PC-3 (cell line): Measurements from ENCODE around the gene ZDHHC1.

ENCODE experiments used
- EZH2 ChIP-seq: fragments of 300-600 bp; sonication (generic); IDR thresholded peaks from one replicate; pipeline ENCODE4 v1.6.1; 2017; ENCODE audit warnings: antibody characterized with exemption, mild to moderate bottlenecking, low read length; ENCODE audit not compliant: unreplicated experiment
- TF ChIP-seq, protein P1 (sequence below): fragments of 300-600 bp; sonication (generic); conservative IDR thresholded peaks from 2 replicates; pipeline ENCODE4 v1.5.1; 2017; ENCODE audit warnings: antibody characterized with exemption, low read depth, mild to moderate bottlenecking, low read length

DNA sequence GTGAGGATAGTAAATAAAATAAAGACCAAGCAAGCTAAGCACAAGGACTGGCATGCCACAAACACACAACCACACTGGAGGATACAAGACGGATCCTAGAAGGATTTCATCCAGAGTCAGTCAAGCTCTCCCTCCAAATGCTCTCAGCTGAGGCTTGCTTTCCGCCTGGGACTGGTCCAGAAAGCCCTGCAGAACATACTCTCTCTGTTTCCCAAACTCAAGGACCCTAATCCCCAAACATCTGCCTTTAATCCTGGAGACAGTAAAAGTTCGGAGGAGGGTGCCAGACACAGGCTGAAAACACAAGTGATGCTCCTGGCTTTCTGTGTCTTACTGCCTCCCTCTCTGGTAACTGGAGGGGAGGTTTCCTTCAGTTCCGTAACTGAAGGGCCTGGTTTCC, 9.3 kb upstream of the ZDHHC1 start:
- TF ChIP-seq, protein P1, sequence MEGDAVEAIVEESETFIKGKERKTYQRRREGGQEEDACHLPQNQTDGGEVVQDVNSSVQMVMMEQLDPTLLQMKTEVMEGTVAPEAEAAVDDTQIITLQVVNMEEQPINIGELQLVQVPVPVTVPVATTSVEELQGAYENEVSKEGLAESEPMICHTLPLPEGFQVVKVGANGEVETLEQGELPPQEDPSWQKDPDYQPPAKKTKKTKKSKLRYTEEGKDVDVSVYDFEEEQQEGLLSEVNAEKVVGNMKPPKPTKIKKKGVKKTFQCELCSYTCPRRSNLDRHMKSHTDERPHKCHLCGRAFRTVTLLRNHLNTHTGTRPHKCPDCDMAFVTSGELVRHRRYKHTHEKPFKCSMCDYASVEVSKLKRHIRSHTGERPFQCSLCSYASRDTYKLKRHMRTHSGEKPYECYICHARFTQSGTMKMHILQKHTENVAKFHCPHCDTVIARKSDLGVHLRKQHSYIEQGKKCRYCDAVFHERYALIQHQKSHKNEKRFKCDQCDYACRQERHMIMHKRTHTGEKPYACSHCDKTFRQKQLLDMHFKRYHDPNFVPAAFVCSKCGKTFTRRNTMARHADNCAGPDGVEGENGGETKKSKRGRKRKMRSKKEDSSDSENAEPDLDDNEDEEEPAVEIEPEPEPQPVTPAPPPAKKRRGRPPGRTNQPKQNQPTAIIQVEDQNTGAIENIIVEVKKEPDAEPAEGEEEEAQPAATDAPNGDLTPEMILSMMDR: no peak
- no peak for TF ChIP-seq EZH2
